H1 (cell line): ENCODE results near the gene MAGI1. TPM values are rescaled to one million over a fixed set of nuclear protein-coding genes. Genes with fewer than 3 reads are reported as not detected.

Experiments
- CTCF ChIA-PET: fragments of 300-600 bp; sonication (Branson Sonifier 250); formaldehyde crosslinking; loops from one replicate; lab custom pipeline; 2021; ENCODE audit not compliant: partially characterized antibody; lab: Charles Lee
- POLR2A ChIA-PET: fragments of 300-600 bp; sonication (Branson Sonifier 250); formaldehyde crosslinking; loops from one replicate; lab custom pipeline; 2021; ENCODE audit warnings: inconsistent platforms; ENCODE audit not compliant: partially characterized antibody; lab: Charles Lee
- DNase-seq, 2 experiments: peaks; one replicate each; pipeline versions ENCODE4 v3.0.0 to v3.0.0-alpha.2; 2010 to 2022; ENCODE audit warnings: low spot score in 2 of 2, low read depth in 1 of 2, mixed read lengths in 1 of 2
- FAIRE-seq: peaks from 2 replicates; lab custom pipeline; 2011; peaks lifted over from hg19 to GRCh38; lab: Jason Lieb, UNC
- H2AFZ ChIP-seq: 2 replicates; pipeline ENCODE4 v1.8.1; 2012; ENCODE audit warnings: low read length, inconsistent platforms
- H2AK5ac ChIP-seq: 2 replicates; pipeline ENCODE4 v1.6.1; 2013; ENCODE audit warnings: low read depth, low read length
- H2BK120ac ChIP-seq: replicated peaks from 2 replicates; pipeline ENCODE3; 2013; ENCODE audit warnings: low read depth, low read length, inconsistent platforms
- H2BK12ac ChIP-seq: 2 replicates; pipeline ENCODE4 v1.6.1; 2013; ENCODE audit warnings: low read depth, low read length
- H2BK15ac ChIP-seq: 2 replicates; pipeline ENCODE4 v1.6.1; 2013; ENCODE audit warnings: low read length
- H2BK20ac ChIP-seq: 2 replicates; pipeline ENCODE4 v1.6.1; 2013; ENCODE audit warnings: low read length
- H2BK5ac ChIP-seq: 2 replicates; pipeline ENCODE4 v1.6.1; 2013; ENCODE audit warnings: low read depth, low read length
- H3K14ac ChIP-seq: 2 replicates; pipeline ENCODE4 v1.6.1; 2013; ENCODE audit warnings: inconsistent platforms; ENCODE audit not compliant: insufficient read length
- H3K18ac ChIP-seq: 2 replicates; pipeline ENCODE4 v1.6.1; 2013; ENCODE audit warnings: low read length; ENCODE audit errors: extremely low read depth
- H3K23ac ChIP-seq: 2 replicates; pipeline ENCODE4 v1.6.1; 2013; ENCODE audit warnings: inconsistent platforms; ENCODE audit not compliant: insufficient read length
- H3K23me2 ChIP-seq: 2 replicates; pipeline ENCODE4 v1.6.1; 2013; ENCODE audit warnings: low read depth, low read length
- H3K27ac ChIP-seq: 2 replicates; pipeline ENCODE4 v1.6.1; 2011; ENCODE audit warnings: low read depth, low read length, inconsistent platforms
- H3K27me3 ChIP-seq, 4 experiments: replicated peaks in 1 of 4; 1 replicate in 1 of 4; 2 replicates in 3 of 4; pipeline versions ENCODE4 v1.6.1 to v1.8.1; 2011 to 2013; ENCODE audit warnings: low read length in 3 of 4, mild to moderate bottlenecking in 3 of 4, inconsistent platforms in 2 of 4, mixed read lengths in 2 of 4, moderate library complexity in 1 of 4; ENCODE audit not compliant: control insufficient read depth in 3 of 4, insufficient read depth in 3 of 4; ENCODE audit errors: extremely low read depth in 1 of 4
- H3K36me3 ChIP-seq, 4 experiments: 2 replicates each; pipeline versions ENCODE4 v1.6.1 to v1.8.1; 2011 to 2013; ENCODE audit warnings: mild to moderate bottlenecking in 4 of 4, low read length in 3 of 4, moderate library complexity in 2 of 4, control low read depth in 1 of 4, inconsistent platforms in 1 of 4; ENCODE audit not compliant: insufficient read depth in 4 of 4, control insufficient read depth in 2 of 4
- H3K4ac ChIP-seq: replicated peaks from 2 replicates; pipeline ENCODE3; 2013; ENCODE audit warnings: low read length, low read depth, mixed read lengths, inconsistent platforms; ENCODE audit not compliant: insufficient read length
- H3K4me1 ChIP-seq, 4 experiments: replicated peaks in 1 of 4; 1 replicate in 1 of 4; 2 replicates in 3 of 4; pipeline versions ENCODE4 v1.6.1 to v1.8.1; 2011 to 2013; ENCODE audit warnings: low read length in 3 of 4, inconsistent platforms in 2 of 4, mixed read lengths in 1 of 4; ENCODE audit not compliant: insufficient read depth in 4 of 4, control insufficient read depth in 3 of 4
- H3K4me2 ChIP-seq, 2 experiments: 2 replicates each; pipeline versions ENCODE4 v1.6.1 to v1.8.1; 2011 to 2013; ENCODE audit warnings: low read depth in 2 of 2, low read length in 2 of 2, control low read depth in 1 of 2, inconsistent platforms in 1 of 2, mild to moderate bottlenecking in 1 of 2; ENCODE audit not compliant: insufficient read depth in 1 of 2
- H3K4me3 ChIP-seq, 4 experiments: fragments of 200-600, 300-600 bp in 1 of 4; sonication (generic), shearing (Covaris generic), sonication (Bioruptor Twin) in 1 of 4; 2 replicates each; pipeline versions ENCODE4 v1.5.1 to v1.8.1; 2011 to 2016; ENCODE audit warnings: low read length in 4 of 4, low read depth in 3 of 4, control low read depth in 2 of 4, inconsistent platforms in 2 of 4, mild to moderate bottlenecking in 2 of 4, mixed read lengths in 1 of 4, moderate library complexity in 1 of 4; ENCODE audit not compliant: insufficient read depth in 2 of 4; ENCODE audit errors: extremely low read depth in 1 of 4
- H3K56ac ChIP-seq: replicated peaks from 2 replicates; pipeline ENCODE3; 2013; ENCODE audit warnings: low read depth, mild to moderate bottlenecking, mixed read lengths, low read length, inconsistent platforms; ENCODE audit not compliant: insufficient read length
- H3K79me1 ChIP-seq: 2 replicates; pipeline ENCODE4 v1.6.1; 2013; ENCODE audit warnings: low read depth, low read length, control low read depth
- H3K79me2 ChIP-seq, 2 experiments: 2 replicates each; pipeline versions ENCODE4 v1.6.1 to v1.8.1; 2012 to 2013; ENCODE audit warnings: low read length in 2 of 2, mild to moderate bottlenecking in 2 of 2, inconsistent platforms in 1 of 2; ENCODE audit not compliant: insufficient read depth in 2 of 2, control insufficient read depth in 1 of 2
- H3K9ac ChIP-seq, 4 experiments: replicated peaks in 1 of 4; 1 replicate in 1 of 4; 2 replicates in 3 of 4; pipeline versions ENCODE4 v1.6.1 to v1.8.1; 2011 to 2013; ENCODE audit warnings: low read depth in 3 of 4, low read length in 3 of 4, control low read depth in 2 of 4, mild to moderate bottlenecking in 2 of 4, moderate library complexity in 2 of 4, inconsistent platforms in 1 of 4; ENCODE audit errors: extremely low read depth in 1 of 4
- H3K9me3 ChIP-seq, 2 experiments: 2 replicates each; pipeline versions ENCODE4 v1.6.1 to v1.8.1; 2012 to 2013; ENCODE audit warnings: mild to moderate bottlenecking in 2 of 2, moderate library complexity in 2 of 2, control low read depth in 1 of 2, inconsistent platforms in 1 of 2, low read depth in 1 of 2, low read length in 1 of 2, mixed read lengths in 1 of 2; ENCODE audit not compliant: insufficient read depth in 2 of 2
- H4K20me1 ChIP-seq, 2 experiments: replicated peaks in 1 of 2; 2 replicates each; pipeline versions ENCODE3 to v1.8.1; 2011 to 2013; ENCODE audit warnings: inconsistent platforms in 2 of 2, low read length in 2 of 2, mild to moderate bottlenecking in 1 of 2; ENCODE audit not compliant: insufficient read depth in 2 of 2, control insufficient read depth in 1 of 2
- H4K5ac ChIP-seq: 2 replicates; pipeline ENCODE4 v1.6.1; 2013; ENCODE audit warnings: low read length, low read depth, mixed read lengths, inconsistent platforms; ENCODE audit not compliant: insufficient read length
- H4K8ac ChIP-seq: 2 replicates; pipeline ENCODE4 v1.8.0; 2013; ENCODE audit warnings: mild to moderate bottlenecking, moderate library complexity, low read length, inconsistent platforms; ENCODE audit not compliant: insufficient read depth; ENCODE audit errors: extremely low read depth
- H4K91ac ChIP-seq: replicated peaks from 2 replicates; pipeline ENCODE3; 2013; ENCODE audit warnings: low read length, mixed read lengths, inconsistent platforms; ENCODE audit not compliant: insufficient read length
- BCL11A ChIP-seq, 2 experiments: IDR thresholded peaks; one replicate each; pipeline ENCODE4 v1.6.1; 2011; ENCODE audit warnings: low read depth in 2 of 2, low read length in 2 of 2, mild to moderate bottlenecking in 2 of 2
- GABPA ChIP-seq: IDR thresholded peaks from 2 replicates; pipeline ENCODE4 v1.6.1; 2011; ENCODE audit warnings: mild to moderate bottlenecking, low read length, moderate library complexity, borderline replicate concordance; ENCODE audit not compliant: insufficient read depth
- NRF1 ChIP-seq: IDR thresholded peaks from 2 replicates; pipeline ENCODE4 v1.6.1; 2011; ENCODE audit warnings: mild to moderate bottlenecking, low read depth, low read length, improper control_type of control experiment
- SP1 ChIP-seq: IDR thresholded peaks from 2 replicates; pipeline ENCODE4 v1.6.1; 2011; ENCODE audit warnings: low read depth, low read length
- SRF ChIP-seq: IDR thresholded peaks from 2 replicates; pipeline ENCODE4 v1.6.1; 2011; ENCODE audit warnings: mild to moderate bottlenecking, low read depth, low read length, moderate library complexity
- USF2 ChIP-seq: IDR thresholded peaks from 2 replicates; pipeline ENCODE4 v1.6.1; 2011; ENCODE audit warnings: low read length, improper control_type of control experiment
- WGBS, 2 experiments: shearing (Covaris generic) in 1 of 2; methylation state at CpG; one replicate each; pipeline versions ENCODE4 v1.1.6 to v1.1.7; 2013 to 2015; ENCODE audit warnings: low lambda C conversion rate in 2 of 2, mixed read lengths in 2 of 2, inconsistent platforms in 1 of 2, low coverage in 1 of 2, missing lambda C conversion rate in 1 of 2; ENCODE audit not compliant: insufficient replicate concordance in 2 of 2, insufficient coverage in 1 of 2, insufficient read length in 1 of 2; ENCODE audit errors: extremely low coverage in 1 of 2, missing lambda C conversion rate in 1 of 2; 5-methylcytosine and 5-hydroxymethylcytosine counted together
- long read RNA-seq, 2 experiments: library from RNA in 1 of 2; library from capped mRNA in 1 of 2; stranded (forward); transcript quantifications; one replicate each; pipeline ENCODE4 v2.0.0, GENCODE V29; 2021; ENCODE audit warnings: inconsistent platforms in 1 of 2
- polyA minus RNA-seq, 3 experiments: library from RNA; depleted of rRNA, polyadenylated mRNA; stranded (reverse); fragments of >200 nt; gene quantifications; 1 replicate in 2 of 3; 2 replicates in 1 of 3; pipeline ENCODE4 v1.2.3, GENCODE V29; 2011
- polyA plus RNA-seq, 7 experiments: library from polyadenylated mRNA; depleted of rRNA in 3 of 7; stranded (reverse) in 5 of 7; unstranded in 2 of 7; fragments of >200 nt in 5 of 7; fragments of 200-250 nt in 2 of 7; gene quantifications; 1 replicate in 5 of 7; 2 replicates in 1 of 7; 4 replicates in 1 of 7; pipeline versions ENCODE4 v1.2.1 to v1.2.3, GENCODE V29; 2011 to 2013; ENCODE audit warnings: missing spikeins in 2 of 7, mixed read lengths in 2 of 7
- total RNA-seq: library from RNA; stranded (reverse); fragmentation: NEBNext Ultra II Directional; extraction: Animal tissue kit (Norgen Biotek cat#: 25700); gene quantifications from 2 replicates; pipeline ENCODE4 v1.2.1, GENCODE V29; 2021

The MAGI1 gene
- 77.9 and 78.0 TPM in 2 replicates for total RNA-seq
- polyA plus RNA-seq (2011; rRNA removed): 19.8 and 27.4 TPM in 2 replicates
- polyA plus RNA-seq (2011; cell fraction: cytosol; rRNA removed): 35.7 TPM
- 52.0 TPM for polyA plus RNA-seq (2011; cell fraction: nucleus; rRNA removed)
- polyA plus RNA-seq (2012, experiment 1 of 2): 36.7 to 49.8 TPM (median 41.1 TPM) in 4 replicates
- 1.9 TPM for polyA plus RNA-seq (2012, experiment 2 of 2)
- 28.1 TPM for polyA plus RNA-seq (2013, experiment 1 of 2)
- polyA plus RNA-seq (2013, experiment 2 of 2): 28.5 TPM
- polyA minus RNA-seq (2011; rRNA and poly(A)+ RNA removed): 127 and 157 TPM in 2 replicates
- 60.6 TPM for polyA minus RNA-seq (2011; cell fraction: cytosol; rRNA and poly(A)+ RNA removed)
- 129 TPM for polyA minus RNA-seq (2011; cell fraction: nucleus; rRNA and poly(A)+ RNA removed)
- long read RNA-seq, experiment 1, partial matches to known transcripts: 0 of 32 reads
- long read RNA-seq, experiment 1, other reads (novel, unspliced or antisense): 32 of 32 reads
- long read RNA-seq, experiment 2, partial matches to known transcripts: 3 of 13 reads
- long read RNA-seq, experiment 2, other reads (novel, unspliced or antisense): 10 of 13 reads

- no peak within 1 kb of the TSS for H3K14ac ChIP-seq
- H3K56ac ChIP-seq: peak within 1 kb of the TSS; percentile 93
- H3K23ac ChIP-seq: no peak within 1 kb of the TSS
- peaks cover 2 to 3% of the 10 kb centered on the region in 2 experiments for H4K20me1 ChIP-seq
- ChIA-PET POLR2A (interaction anchor here (0.7 to 2.2 kb wide), 13 partner anchors 9 to 552 kb away, joined by 3 to 9 read pairs (median 4); no protein-coding TSS in a partner anchor), CTCF (interaction anchor here (1.1 to 2.3 kb wide), 3 partner anchors 11 to 99 kb away, joined by 3 to 16 read pairs (median 7); no protein-coding TSS in a partner anchor)
- H3K79me1 ChIP-seq: peaks cover 4% of the 10 kb centered on the region; the same call in 1 of the 2 replicates
- peak within 1 kb of the TSS; percentile 81 for H2BK120ac ChIP-seq
- no peak within 1 kb of the TSS for H3K4ac ChIP-seq
- no peaks in the 10 kb centered on the region for H3K9me3 ChIP-seq
- no peak within 1 kb of the TSS for H2BK15ac ChIP-seq
- peaks cover 0 to 43% of the 10 kb centered on the region in 2 experiments; a peak in 3 of 4 replicates for H3K79me2 ChIP-seq
- H2BK12ac ChIP-seq: peak within 1 kb of the TSS; percentile 80
- peak within 1 kb of the TSS; percentile 76 to 93 (median 84) for H3K4me3 ChIP-seq
- H3K9ac ChIP-seq: peak within 1 kb of the TSS; percentile 64 to 91 (median 66)
- H3K4me1 ChIP-seq: peaks cover 12 to 24% (median 16%) of the 10 kb centered on the region in 4 experiments
- peak within 1 kb of the TSS; percentile 88 for H4K5ac ChIP-seq
- peak within 1 kb of the TSS; percentile 95; the same call in 1 of the 2 replicates for H4K8ac ChIP-seq
- 0 out of 2 replicates have a peak within 1 kb of the TSS, but pooled peaks have one; percentile 67 for H2BK20ac ChIP-seq
- H2AFZ ChIP-seq: peak within 1 kb of the TSS; percentile 47
- H3K18ac ChIP-seq: peak within 1 kb of the TSS; percentile 86
- DNase-seq (peak; percentile 91 to 94), FAIRE-seq (no peak)
- H3K27ac ChIP-seq: peak within 1 kb of the TSS; percentile 60; the same call in 1 of the 2 replicates
- 2% methylated on average over 59 of the region's 73 CpGs; no CpG with 5 or more reads in 1 of the 2 experiments for WGBS, 2 experiments
- H3K4me2 ChIP-seq: peak within 1 kb of the TSS; percentile 93 to 97
- H4K91ac ChIP-seq: peak within 1 kb of the TSS; percentile 63
- H2BK5ac ChIP-seq: peak within 1 kb of the TSS; percentile 80; the same call in 1 of the 2 replicates
- H3K23me2 ChIP-seq: peaks cover 16% of the 10 kb centered on the region
- H3K27me3 ChIP-seq: no peaks in the 10 kb centered on the region
- no peak within 1 kb of the TSS for H2AK5ac ChIP-seq
- H3K36me3 ChIP-seq: peaks cover 0 to 3% (median 0%) of the 10 kb centered on the region in 4 experiments; a peak in 1 of 8 replicates
- TF ChIP-seq NRF1 (peak; percentile 94), BCL11A (IDR thresholded peaks at IDR 0.05; ENCODE audit: low read depth in 2 of 2, low read length in 2 of 2) (no peak), SP1 (peak; percentile 64; the same call in 1 of the 2 replicates), SRF (no peak), USF2 (no peak), GABPA (no peak)
Observed at GRCh38 chr3:66038726-66039589, at the start of gene MAGI1. Gene MAGI1 (minus strand): TSS chr3:66038918. CDS start chr3:66038308, 610 bp downstream.
